Spinal cord (tissue), 10 donors: ENCODE results near the gene CALN1. TPM values are rescaled to one million over a fixed set of nuclear protein-coding genes. Genes with fewer than 3 reads are reported as not detected.
"Not testable (repeated sequence)": the region's sequence is repeated elsewhere in the genome, so short reads cannot be mapped to it uniquely, and the experiment has no call there.

Experiments used
- DNase-seq, 6 donors: peaks; one replicate each; pipeline versions ENCODE4 v3.0.0 to v3.0.0-alpha.2; 2013 to 2015; ENCODE audit warnings: low spot score in 6 of 6, low read depth in 4 of 6
- H3K27ac ChIP-seq: one replicate; pipeline ENCODE4 v1.5.1; 2013; ENCODE audit warnings: low read depth, low read length, control low read depth
- H3K27me3 ChIP-seq: one replicate; pipeline ENCODE4 v1.6.1; 2013; ENCODE audit warnings: low read length; ENCODE audit not compliant: control insufficient read depth, insufficient read depth
- H3K36me3 ChIP-seq: one replicate; pipeline ENCODE4 v1.6.1; 2013; ENCODE audit warnings: low read length; ENCODE audit not compliant: control insufficient read depth, insufficient read depth
- H3K4me1 ChIP-seq: one replicate; pipeline ENCODE4 v1.6.1; 2013; ENCODE audit warnings: low read length; ENCODE audit not compliant: control insufficient read depth, insufficient read depth
- H3K4me3 ChIP-seq: one replicate; pipeline ENCODE4 v1.5.1; 2013; ENCODE audit warnings: low read depth, low read length, control low read depth
- H3K9me3 ChIP-seq: one replicate; pipeline ENCODE4 v1.6.1; 2013; ENCODE audit warnings: low read length; ENCODE audit not compliant: control insufficient read depth, insufficient read depth
- WGBS: methylation state at CpG from one replicate; pipeline ENCODE4 v1.1.5; 2013; ENCODE audit warnings: missing lambda C conversion rate; ENCODE audit not compliant: insufficient coverage; 5-methylcytosine and 5-hydroxymethylcytosine counted together
- polyA plus RNA-seq, 2 donors: library from polyadenylated mRNA; unstranded; fragments of 120-200 nt; gene quantifications; one replicate each; pipeline ENCODE4 v1.2.1, GENCODE V29; 2013; ENCODE audit not compliant: insufficient read length in 2 of 2
- total RNA-seq, 2 donors: library from RNA; depleted of rRNA in 1 of 2; stranded (reverse); fragments of 120-200 nt in 1 of 2; fragments of >200 nt in 1 of 2; gene quantifications; one replicate each; pipeline versions ENCODE4 v1.2.3 to v1.2.4, GENCODE V29; 2013 to 2014
- donor health status: healthy.

Gene CALN1
- total and polyA plus RNA-seq, 4 donors: 14.7 to 30.0 (median 22.1) TPM

DNA sequence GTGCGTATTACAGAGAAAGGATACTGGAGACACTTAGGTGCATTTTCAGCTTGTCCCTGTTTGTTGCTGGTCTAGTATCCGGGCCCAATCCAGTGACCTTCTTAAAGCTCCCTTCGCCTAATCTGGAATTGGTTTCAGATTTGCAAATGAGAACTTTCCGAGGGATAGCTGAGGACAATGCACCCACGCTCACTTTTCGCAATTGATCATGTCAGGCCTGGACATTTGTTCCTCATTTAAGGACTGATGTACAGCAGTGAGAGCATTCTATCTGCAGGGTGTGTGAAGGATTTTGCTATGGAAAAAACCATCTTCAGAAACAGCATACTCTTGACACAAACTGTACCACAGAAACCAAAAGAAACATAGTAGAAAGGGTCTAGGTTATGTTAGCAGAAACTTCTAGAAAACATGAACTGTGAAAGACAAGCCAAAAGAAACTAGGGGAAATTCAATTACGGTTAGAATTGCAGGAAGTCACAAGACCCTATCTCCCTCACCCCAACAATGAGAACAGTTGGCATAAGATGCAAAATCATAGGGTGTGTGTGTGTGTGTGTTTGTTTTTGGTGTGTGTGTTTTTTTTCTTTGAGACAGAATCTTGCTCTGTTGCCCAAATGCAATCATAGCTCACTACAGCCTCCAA is 331.1 kb downstream of the CALN1 start:
- WGBS: 72% methylated on average over 3 of the region's 7 CpGs

DNA sequence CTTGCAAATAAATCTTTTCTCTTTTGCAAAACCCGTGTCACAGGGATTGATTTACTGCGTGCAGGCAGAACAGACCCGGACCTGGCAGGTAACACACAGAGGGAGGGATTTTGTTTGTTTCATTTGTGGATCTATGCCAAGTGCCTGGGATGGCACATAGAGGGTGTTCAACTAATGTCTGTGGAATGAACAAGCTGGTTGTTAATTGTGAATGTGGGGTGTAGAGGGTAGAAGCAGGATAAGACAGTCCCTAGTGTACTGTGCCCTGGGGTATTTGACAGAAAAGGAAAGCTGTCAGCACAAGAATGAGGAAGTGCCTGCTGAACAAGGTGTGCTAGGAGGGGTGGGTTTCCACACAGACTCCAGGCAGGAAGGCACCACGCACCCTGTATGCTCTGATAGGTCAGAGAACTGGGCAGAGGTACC is 331.8 kb downstream of the CALN1 start:
- Histone ChIP-seq H3K27me3 (no peaks in the 10 kb centered on the region), H3K27ac (no peak overlapping the region), H3K9me3 (no peaks in the 10 kb centered on the region), H3K36me3 (no peaks in the 10 kb centered on the region), H3K4me3 (no peak overlapping the region), H3K4me1 (no peaks in the 10 kb centered on the region)
- WGBS: 35% methylated on average over 3 of the region's 4 CpGs
- peak in 1 of 6 donors; percentile 14 for DNase-seq

More for the DNA sequence above, 331.1 kb downstream of the CALN1 start:
- Histone ChIP-seq H3K4me1 (no peaks in the 10 kb centered on the region), H3K9me3 (no peaks in the 10 kb centered on the region), H3K27me3 (no peaks in the 10 kb centered on the region), H3K27ac (no peak overlapping the region), H3K36me3 (no peaks in the 10 kb centered on the region), H3K4me3 (no peak overlapping the region)
- DNase-seq: no peak

DNA sequence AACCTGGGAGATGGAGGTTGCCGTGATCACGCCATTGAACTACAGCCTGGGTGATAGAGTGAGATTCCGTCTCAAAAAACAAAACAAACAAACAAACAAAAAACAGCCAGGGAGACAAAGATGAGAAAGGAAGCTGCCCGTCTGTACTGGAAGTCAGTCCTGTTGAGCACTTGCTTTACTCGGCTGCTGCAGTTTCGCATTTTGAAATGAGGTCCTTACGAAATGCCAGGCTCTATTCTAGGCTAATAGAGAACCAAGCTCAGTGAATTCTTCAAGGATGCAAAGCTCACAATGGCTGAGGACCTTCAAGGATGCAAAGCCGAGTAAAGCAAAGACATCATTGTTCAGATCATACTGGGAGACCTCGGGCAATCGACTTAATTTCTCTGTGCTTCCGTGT is 333.3 kb downstream of the CALN1 start:
- Histone ChIP-seq H3K36me3 (no peaks in the 10 kb centered on the region), H3K4me3 (no peak overlapping the region), H3K4me1 (no peaks in the 10 kb centered on the region), H3K27ac (no peak overlapping the region), H3K9me3 (no peaks in the 10 kb centered on the region), H3K27me3 (no peaks in the 10 kb centered on the region)
- no peak for DNase-seq
- 92% methylated on average over 7 of the region's 11 CpGs for WGBS

GRCh38 chr7:72078301-72078700 is 333.8 kb downstream of the CALN1 start:
- Histone ChIP-seq H3K27me3 (no peaks in the 10 kb centered on the region), H3K4me1 (no peaks in the 10 kb centered on the region), H3K36me3 (no peaks in the 10 kb centered on the region), H3K4me3 (no peak overlapping the region), H3K27ac (no peak overlapping the region), H3K9me3 (no peaks in the 10 kb centered on the region)
- peak in 1 of 6 donors; percentile 47 for DNase-seq
- 85% methylated on average over 6 of the region's 8 CpGs for WGBS

- no peaks in the 10 kb centered on the region for H3K27me3 ChIP-seq
- DNase-seq: peak in 1 of 6 donors; percentile 57
- H3K4me1 ChIP-seq: no peaks in the 10 kb centered on the region
- H3K27ac ChIP-seq: no peak overlapping the region
- no peak overlapping the region for H3K4me3 ChIP-seq
- no peaks in the 10 kb centered on the region for H3K9me3 ChIP-seq
- WGBS: 46% methylated on average over 2 of the region's 4 CpGs
- no peaks in the 10 kb centered on the region for H3K36me3 ChIP-seq
Observed at GRCh38 chr7:72077786-72078185, 334.4 kb downstream of the CALN1 start.

GRCh38 chr7:72072901-72073300 is 339.2 kb downstream of the CALN1 start:
- Histone ChIP-seq H3K4me3 (no peak overlapping the region), H3K36me3 (no peaks in the 10 kb centered on the region), H3K4me1 (no peaks in the 10 kb centered on the region), H3K27ac (no peak overlapping the region), H3K27me3 (no peaks in the 10 kb centered on the region), H3K9me3 (no peaks in the 10 kb centered on the region)
- no peak for DNase-seq

DNA sequence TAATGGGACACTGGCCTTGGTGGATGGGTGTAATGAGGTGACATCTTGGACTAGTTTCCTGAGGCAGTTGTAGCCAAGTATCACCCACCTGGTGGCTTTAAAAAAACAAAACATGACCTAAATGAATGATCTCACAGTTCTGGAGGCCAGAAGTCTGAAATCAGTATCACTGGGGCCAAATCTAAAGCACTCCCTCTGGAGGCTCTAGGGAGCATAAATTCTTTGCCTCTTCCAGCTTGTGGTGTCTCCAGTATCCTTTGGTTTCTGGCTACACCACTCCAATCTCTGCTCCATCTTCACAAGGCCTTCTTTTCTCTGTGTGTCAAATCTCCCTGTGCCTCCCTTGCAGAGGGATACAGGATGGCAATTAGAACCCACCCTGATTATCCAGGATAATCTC is 342.9 kb downstream of the CALN1 start:
- no peaks in the 10 kb centered on the region for H3K27me3 ChIP-seq
- no peak overlapping the region for H3K27ac ChIP-seq
- no peaks in the 10 kb centered on the region for H3K4me1 ChIP-seq
- H3K36me3 ChIP-seq: no peaks in the 10 kb centered on the region
- no peaks in the 10 kb centered on the region for H3K9me3 ChIP-seq
- H3K4me3 ChIP-seq: no peak overlapping the region
- no peak for DNase-seq

GRCh38 chr7:72065764-72066163 is 346.4 kb downstream of the CALN1 start:
- no CpG with 5 or more reads among the region's 1 CpG for WGBS
- not testable (repeated sequence) for H3K27ac ChIP-seq, H3K36me3 ChIP-seq, H3K4me1 ChIP-seq, H3K27me3 ChIP-seq, H3K4me3 ChIP-seq, H3K9me3 ChIP-seq, DNase-seq

- Histone ChIP-seq H3K4me1 (no peaks in the 10 kb centered on the region), H3K36me3 (no peaks in the 10 kb centered on the region), H3K9me3 (no peaks in the 10 kb centered on the region), H3K27me3 (no peaks in the 10 kb centered on the region), H3K27ac (no peak overlapping the region), H3K4me3 (no peak overlapping the region)
- no peak for DNase-seq
Observed at GRCh38 chr7:72064916-72065315, 347.2 kb downstream of the CALN1 start.

GRCh38 chr7:72063330-72063729 is 348.8 kb downstream of the CALN1 start:
- peak in 1 of 6 donors; percentile 60 for DNase-seq
- no peaks in the 10 kb centered on the region for H3K36me3 ChIP-seq

More at GRCh38 chr7:72063330-72063729, 348.8 kb downstream of the CALN1 start:
- H3K27me3 ChIP-seq: no peaks in the 10 kb centered on the region
- H3K9me3 ChIP-seq: no peaks in the 10 kb centered on the region
- no peak overlapping the region for H3K27ac ChIP-seq
- no peaks in the 10 kb centered on the region for H3K4me1 ChIP-seq
- H3K4me3 ChIP-seq: no peak overlapping the region
